GM18511 (cell line): Measurements from ENCODE around the gene CDH24.

Source experiments
- ATAC-seq: cut with Tn5 transposase; IDR thresholded peaks from one replicate; pipeline ENCODE4 v1.9.1; 2021; ENCODE audit warnings: mild to moderate bottlenecking, moderate library complexity; ENCODE audit not compliant: unreplicated experiment

The CDH24 gene

GRCh38 chr14:23045419-23046357, 11.6 kb downstream of the CDH24 start:
- ATAC-seq: no peak

- ATAC-seq: no peak
Measured at GRCh38 chr14:23044840-23045239, 12.5 kb downstream of the CDH24 start.

GRCh38 chr14:23043754-23044153, 13.6 kb downstream of the CDH24 start:
- ATAC-seq: no peak

- no peak for ATAC-seq
Measured at GRCh38 chr14:23043145-23043544, 14.2 kb downstream of the CDH24 start.

- no peak for ATAC-seq
Measured at GRCh38 chr14:23042162-23042965, 15.0 kb downstream of the CDH24 start, which contains the start of gene PSMB11. TSS of gene PSMB11 (plus strand) at chr14:23042212. CDS start at chr14:23042226, 14 bp downstream.

- no peak for ATAC-seq
Measured at GRCh38 chr14:23041729-23042128, 15.6 kb downstream of the CDH24 start.

- no peak for ATAC-seq
Measured at GRCh38 chr14:23040100-23040499, 17.2 kb downstream of the CDH24 start.

- ATAC-seq: no peak
Measured at GRCh38 chr14:23035303-23036144, 21.8 kb downstream of the CDH24 start.

- ATAC-seq: peak; percentile 97
Measured at GRCh38 chr14:23034498-23035302, 22.6 kb downstream of the CDH24 start, which contains the start of gene PSMB5. TSS of gene PSMB5 (minus strand) at chr14:23034900. CDS start at chr14:23034881, 19 bp downstream.

GRCh38 chr14:23033801-23034497, 23.4 kb downstream of the CDH24 start:
- ATAC-seq: no peak

- no peak for ATAC-seq
Measured at GRCh38 chr14:23033251-23033727, 24.0 kb downstream of the CDH24 start.

- ATAC-seq: no peak
Measured at GRCh38 chr14:23030936-23031335, 26.4 kb downstream of the CDH24 start.

GRCh38 chr14:23028799-23029198, 28.5 kb downstream of the CDH24 start:
- no peak for ATAC-seq

GRCh38 chr14:23025151-23025814, 32.0 kb downstream of the CDH24 start:
- ATAC-seq: no peak

- no peak for ATAC-seq
Measured at GRCh38 chr14:23024612-23025075, 32.7 kb downstream of the CDH24 start.

- no peak for ATAC-seq
Measured at GRCh38 chr14:23023795-23024152, 33.5 kb downstream of the CDH24 start.

GRCh38 chr14:23023022-23023794, 34.1 kb downstream of the CDH24 start:
- ATAC-seq: no peak
